Measurements from ENCODE around the gene MACROD2. TPM values are rescaled to one million over a fixed set of nuclear protein-coding genes. Genes with fewer than 3 reads are reported as not detected.

Gene MACROD2
- total RNA-seq, 1 donor from 2014 or later = 6.7 TPM

DNA sequence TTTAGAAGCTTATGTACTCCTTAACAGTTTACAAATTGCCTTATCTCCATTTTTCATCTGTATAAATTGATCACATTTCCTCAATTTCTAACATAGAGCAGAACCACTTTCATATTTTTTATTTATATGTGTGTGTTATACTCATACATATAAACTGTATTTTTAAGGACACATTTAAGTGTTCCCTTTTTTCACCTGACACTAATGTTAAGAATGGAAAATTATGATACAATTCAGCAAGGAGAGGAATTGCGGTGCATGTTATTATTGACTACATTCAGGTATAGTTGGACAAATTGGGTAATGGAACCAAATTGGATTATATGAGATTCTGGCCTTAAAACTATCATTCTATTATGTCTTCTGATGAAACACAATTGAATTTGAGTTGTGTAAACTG is 821.2 kb downstream of the MACROD2 start:
- H3K4me3 Mint-ChIP-seq = no peak overlapping the region
- TF ChIP-seq, protein P1, sequence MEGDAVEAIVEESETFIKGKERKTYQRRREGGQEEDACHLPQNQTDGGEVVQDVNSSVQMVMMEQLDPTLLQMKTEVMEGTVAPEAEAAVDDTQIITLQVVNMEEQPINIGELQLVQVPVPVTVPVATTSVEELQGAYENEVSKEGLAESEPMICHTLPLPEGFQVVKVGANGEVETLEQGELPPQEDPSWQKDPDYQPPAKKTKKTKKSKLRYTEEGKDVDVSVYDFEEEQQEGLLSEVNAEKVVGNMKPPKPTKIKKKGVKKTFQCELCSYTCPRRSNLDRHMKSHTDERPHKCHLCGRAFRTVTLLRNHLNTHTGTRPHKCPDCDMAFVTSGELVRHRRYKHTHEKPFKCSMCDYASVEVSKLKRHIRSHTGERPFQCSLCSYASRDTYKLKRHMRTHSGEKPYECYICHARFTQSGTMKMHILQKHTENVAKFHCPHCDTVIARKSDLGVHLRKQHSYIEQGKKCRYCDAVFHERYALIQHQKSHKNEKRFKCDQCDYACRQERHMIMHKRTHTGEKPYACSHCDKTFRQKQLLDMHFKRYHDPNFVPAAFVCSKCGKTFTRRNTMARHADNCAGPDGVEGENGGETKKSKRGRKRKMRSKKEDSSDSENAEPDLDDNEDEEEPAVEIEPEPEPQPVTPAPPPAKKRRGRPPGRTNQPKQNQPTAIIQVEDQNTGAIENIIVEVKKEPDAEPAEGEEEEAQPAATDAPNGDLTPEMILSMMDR (conservative IDR thresholded peaks at IDR 0.05) = no peak
- no peaks in the 10 kb centered on the region for H3K27me3 Mint-ChIP-seq
- DNase-seq (ENCODE audit: extremely low spot score, unreplicated experiment) = no peak
- no peak overlapping the region for H3K27ac Mint-ChIP-seq
- H3K9me3 Mint-ChIP-seq = peaks cover 25% of the 10 kb centered on the region
- peaks cover 5% of the 10 kb centered on the region for H3K4me1 Mint-ChIP-seq (ENCODE audit: unreplicated experiment)
- peaks cover 3% of the 10 kb centered on the region for H3K36me3 Mint-ChIP-seq

DNA sequence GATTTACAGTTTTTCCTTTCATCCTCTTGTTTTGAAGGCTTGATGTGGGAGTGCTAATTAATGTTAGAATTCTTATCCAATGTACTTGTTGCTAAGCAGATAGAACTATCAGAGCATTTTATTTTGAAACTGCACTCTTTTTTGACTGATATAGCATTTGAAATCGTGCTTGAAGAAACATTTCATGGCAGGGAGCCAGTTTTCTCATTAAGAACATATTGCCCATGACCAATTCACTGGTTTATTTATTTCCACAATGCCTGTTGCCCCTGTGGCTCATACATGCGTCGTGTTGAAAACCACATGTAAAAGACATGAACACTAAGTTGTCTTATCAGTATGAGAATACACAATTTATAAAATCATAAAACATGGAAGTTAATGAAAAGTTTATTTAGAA is 821.8 kb downstream of the MACROD2 start:
- TF ChIP-seq, protein P1 (conservative IDR thresholded peaks at IDR 0.05) = no peak
- DNase-seq (ENCODE audit: extremely low spot score, unreplicated experiment) = no peak
- Mint-ChIP-seq H3K27me3 (no peaks in the 10 kb centered on the region), H3K4me3 (no peak overlapping the region), H3K27ac (no peak overlapping the region), H3K4me1 (ENCODE audit: unreplicated experiment) (peaks cover 5% of the 10 kb centered on the region), H3K9me3 (peaks cover 23% of the 10 kb centered on the region), H3K36me3 (peaks cover 3% of the 10 kb centered on the region)

DNA sequence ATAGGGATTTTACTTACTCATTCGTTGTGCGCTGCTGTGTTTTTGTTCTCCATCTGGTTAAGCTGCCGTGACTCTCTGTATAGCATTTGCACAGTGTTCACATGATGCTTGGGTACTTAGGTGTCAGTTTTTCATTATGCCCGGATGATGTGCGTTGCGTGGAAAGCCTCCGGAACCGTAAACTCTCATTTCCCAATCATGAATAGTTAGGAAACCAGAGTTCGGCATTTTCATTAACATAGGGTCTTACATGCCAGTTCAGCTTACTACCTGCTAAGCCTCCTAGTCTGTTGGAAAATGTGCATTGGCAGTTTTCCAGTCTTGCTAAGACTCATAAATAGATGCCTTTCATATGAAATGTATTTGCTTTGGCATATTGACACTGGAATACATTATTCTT is 825.5 kb downstream of the MACROD2 start:
- no peak overlapping the region for H3K4me3 Mint-ChIP-seq
- peaks cover 27% of the 10 kb centered on the region for H3K9me3 Mint-ChIP-seq
- H3K27ac Mint-ChIP-seq = no peak overlapping the region
- no peak for DNase-seq (ENCODE audit: extremely low spot score, unreplicated experiment)
- H3K4me1 Mint-ChIP-seq (ENCODE audit: unreplicated experiment) = peaks cover 8% of the 10 kb centered on the region
- peaks cover 3% of the 10 kb centered on the region for H3K36me3 Mint-ChIP-seq
- TF ChIP-seq, protein P1 (conservative IDR thresholded peaks at IDR 0.05) = no peak
- H3K27me3 Mint-ChIP-seq = no peaks in the 10 kb centered on the region

DNA sequence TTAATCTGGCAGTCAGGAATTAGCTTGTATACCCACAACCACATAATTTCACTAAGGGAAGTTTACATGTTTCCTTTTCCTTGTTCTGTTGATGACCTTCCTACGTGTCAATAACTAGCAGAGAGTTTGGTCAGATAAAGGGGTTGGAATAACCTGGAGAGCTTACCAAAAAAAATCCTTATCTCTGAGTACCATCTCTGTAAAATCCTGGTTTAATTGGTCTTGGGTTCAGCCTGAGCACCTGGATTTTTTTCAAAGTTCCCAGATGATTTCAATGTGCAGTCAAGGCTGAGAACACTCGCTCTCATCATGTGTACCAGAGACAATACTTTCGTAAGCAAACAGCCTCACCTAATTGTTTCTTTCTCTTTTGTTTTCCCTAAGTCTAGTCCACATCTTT is 825.9 kb downstream of the MACROD2 start:
- H3K27ac Mint-ChIP-seq = no peak overlapping the region
- no peak for DNase-seq (ENCODE audit: extremely low spot score, unreplicated experiment)
- TF ChIP-seq, protein P1 (conservative IDR thresholded peaks at IDR 0.05) = no peak
- H3K4me1 Mint-ChIP-seq (ENCODE audit: unreplicated experiment) = peaks cover 9% of the 10 kb centered on the region
- H3K27me3 Mint-ChIP-seq = no peaks in the 10 kb centered on the region
- peaks cover 27% of the 10 kb centered on the region for H3K9me3 Mint-ChIP-seq
- peaks cover 3% of the 10 kb centered on the region for H3K36me3 Mint-ChIP-seq
- no peak overlapping the region for H3K4me3 Mint-ChIP-seq

DNA sequence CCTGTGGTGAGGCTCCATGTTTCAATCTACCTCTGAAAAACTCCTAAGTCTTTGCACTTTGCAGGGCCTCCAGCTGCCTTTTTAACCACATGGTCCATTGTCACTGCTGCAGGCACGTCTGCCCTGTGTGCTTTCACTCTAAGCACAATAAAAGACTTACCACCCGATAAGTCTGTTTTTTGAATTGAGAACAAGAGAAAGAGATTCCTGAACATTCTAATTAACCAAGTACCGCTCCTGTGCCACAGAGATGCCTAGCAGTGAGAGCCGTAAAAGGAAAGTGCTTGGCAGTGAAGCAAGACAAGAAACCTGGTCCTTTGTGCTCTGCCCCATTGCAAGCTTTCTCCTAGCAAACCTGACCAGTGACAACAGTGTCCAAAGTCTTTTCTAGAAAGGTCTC is 829.7 kb downstream of the MACROD2 start:
- Mint-ChIP-seq H3K27ac (no peak overlapping the region), H3K27me3 (no peaks in the 10 kb centered on the region), H3K4me1 (ENCODE audit: unreplicated experiment) (peaks cover 18% of the 10 kb centered on the region), H3K36me3 (peaks cover 1% of the 10 kb centered on the region), H3K9me3 (peaks cover 12% of the 10 kb centered on the region), H3K4me3 (no peak overlapping the region)
- TF ChIP-seq, protein P1 (conservative IDR thresholded peaks at IDR 0.05) = no peak
- DNase-seq (ENCODE audit: extremely low spot score, unreplicated experiment) = no peak
